ENCODE measurements around the gene SEPTIN5. TPM values are rescaled to one million over a fixed set of nuclear protein-coding genes. Genes with fewer than 3 reads are reported as not detected.

SEPTIN5 gene
- total and polyA plus RNA-seq, 2 donors, result 10.1 to 22.2 TPM

- no peaks in the 10 kb centered on the region for H3K36me3 ChIP-seq (ENCODE audit: control insufficient read depth in 2 of 2, insufficient read depth in 2 of 2, low read length in 1 of 2)
- DNase-seq (ENCODE audit: low read depth in 6 of 9, low spot score in 9 of 9), result no peak
- 95% methylated on average over 21 of the region's 21 CpGs for WGBS
- no peaks in the 10 kb centered on the region for H3K9me3 ChIP-seq (ENCODE audit: control insufficient read depth in 2 of 2, insufficient read depth in 1 of 2, low read length in 1 of 2)
- no peak overlapping the region for H3K27ac ChIP-seq (ENCODE audit: low read depth in 1 of 2, low read length in 1 of 2)
- no peaks in the 10 kb centered on the region for H3K4me1 ChIP-seq (ENCODE audit: control insufficient read depth in 2 of 2, insufficient read depth in 2 of 2, low read length in 2 of 2)
- peaks cover 0 to 36% of the 10 kb centered on the region in 2 donors for H3K27me3 ChIP-seq (ENCODE audit: control insufficient read depth in 2 of 2, insufficient read depth in 1 of 2, low read length in 1 of 2)
- H3K4me3 ChIP-seq (ENCODE audit: low read length in 2 of 2), result no peak overlapping the region
Measured at GRCh38 chr22:19742160-19743066, 28.1 kb downstream of the SEPTIN5 start.

GRCh38 chr22:19743081-19743480, 28.8 kb downstream of the SEPTIN5 start:
- Histone ChIP-seq H3K36me3 (ENCODE audit: control insufficient read depth in 2 of 2, insufficient read depth in 2 of 2, low read length in 1 of 2) (no peaks in the 10 kb centered on the region), H3K27ac (ENCODE audit: low read depth in 1 of 2, low read length in 1 of 2) (no peak overlapping the region), H3K27me3 (ENCODE audit: control insufficient read depth in 2 of 2, insufficient read depth in 1 of 2, low read length in 1 of 2) (peaks cover 0 to 39% of the 10 kb centered on the region in 2 donors), H3K4me1 (ENCODE audit: control insufficient read depth in 2 of 2, insufficient read depth in 2 of 2, low read length in 2 of 2) (no peaks in the 10 kb centered on the region), H3K4me3 (ENCODE audit: low read length in 2 of 2) (no peak overlapping the region), H3K9me3 (ENCODE audit: control insufficient read depth in 2 of 2, insufficient read depth in 1 of 2, low read length in 1 of 2) (no peaks in the 10 kb centered on the region)
- DNase-seq (ENCODE audit: low read depth in 6 of 9, low spot score in 9 of 9), result no peak
- WGBS, result 99% methylated on average over 6 of the region's 6 CpGs

- Histone ChIP-seq H3K4me1 (ENCODE audit: control insufficient read depth in 2 of 2, insufficient read depth in 2 of 2, low read length in 2 of 2) (no peaks in the 10 kb centered on the region), H3K27ac (ENCODE audit: low read depth in 1 of 2, low read length in 1 of 2) (no peak overlapping the region), H3K27me3 (ENCODE audit: control insufficient read depth in 2 of 2, insufficient read depth in 1 of 2, low read length in 1 of 2) (peaks cover 0 to 41% of the 10 kb centered on the region in 2 donors), H3K4me3 (ENCODE audit: low read length in 2 of 2) (no peak overlapping the region), H3K36me3 (ENCODE audit: control insufficient read depth in 2 of 2, insufficient read depth in 2 of 2, low read length in 1 of 2) (no peaks in the 10 kb centered on the region), H3K9me3 (ENCODE audit: control insufficient read depth in 2 of 2, insufficient read depth in 1 of 2, low read length in 1 of 2) (no peaks in the 10 kb centered on the region)
- DNase-seq (ENCODE audit: low read depth in 6 of 9, low spot score in 9 of 9), result no peak
- WGBS, result 96% methylated on average over 4 of the region's 4 CpGs
Measured at GRCh38 chr22:19743651-19744050, 29.3 kb downstream of the SEPTIN5 start.

GRCh38 chr22:19744350-19745006, 30.2 kb downstream of the SEPTIN5 start:
- WGBS, result 96% methylated on average over 13 of the region's 13 CpGs
- Histone ChIP-seq H3K9me3 (ENCODE audit: control insufficient read depth in 2 of 2, insufficient read depth in 1 of 2, low read length in 1 of 2) (peaks cover 0 to 2% of the 10 kb centered on the region in 2 donors), H3K27me3 (ENCODE audit: control insufficient read depth in 2 of 2, insufficient read depth in 1 of 2, low read length in 1 of 2) (peaks cover 1 to 41% of the 10 kb centered on the region in 2 donors), H3K4me1 (ENCODE audit: control insufficient read depth in 2 of 2, insufficient read depth in 2 of 2, low read length in 2 of 2) (no peaks in the 10 kb centered on the region), H3K27ac (ENCODE audit: low read depth in 1 of 2, low read length in 1 of 2) (no peak overlapping the region), H3K36me3 (ENCODE audit: control insufficient read depth in 2 of 2, insufficient read depth in 2 of 2, low read length in 1 of 2) (no peaks in the 10 kb centered on the region), H3K4me3 (ENCODE audit: low read length in 2 of 2) (no peak overlapping the region)
- DNase-seq (ENCODE audit: low read depth in 6 of 9, low spot score in 9 of 9), result no peak

- 93% methylated on average over 24 of the region's 24 CpGs for WGBS
- H3K27ac ChIP-seq (ENCODE audit: low read depth in 1 of 2, low read length in 1 of 2), result no peak overlapping the region
- no peaks in the 10 kb centered on the region for H3K4me1 ChIP-seq (ENCODE audit: control insufficient read depth in 2 of 2, insufficient read depth in 2 of 2, low read length in 2 of 2)
- H3K9me3 ChIP-seq (ENCODE audit: control insufficient read depth in 2 of 2, insufficient read depth in 1 of 2, low read length in 1 of 2), result peaks cover 0 to 2% of the 10 kb centered on the region in 2 donors
- no peaks in the 10 kb centered on the region for H3K36me3 ChIP-seq (ENCODE audit: control insufficient read depth in 2 of 2, insufficient read depth in 2 of 2, low read length in 1 of 2)
- no peak overlapping the region for H3K4me3 ChIP-seq (ENCODE audit: low read length in 2 of 2)
- peaks cover 2 to 49% of the 10 kb centered on the region in 2 donors for H3K27me3 ChIP-seq (ENCODE audit: control insufficient read depth in 2 of 2, insufficient read depth in 1 of 2, low read length in 1 of 2)
- DNase-seq (ENCODE audit: low read depth in 6 of 9, low spot score in 9 of 9), result no peak
Measured at GRCh38 chr22:19745155-19746101, 31.1 kb downstream of the SEPTIN5 start.

GRCh38 chr22:19746726-19747125, 32.4 kb downstream of the SEPTIN5 start:
- Histone ChIP-seq H3K4me3 (ENCODE audit: low read length in 2 of 2) (no peak overlapping the region), H3K27me3 (ENCODE audit: control insufficient read depth in 2 of 2, insufficient read depth in 1 of 2, low read length in 1 of 2) (peaks cover 4 to 55% of the 10 kb centered on the region in 2 donors), H3K27ac (ENCODE audit: low read depth in 1 of 2, low read length in 1 of 2) (no peak overlapping the region), H3K9me3 (ENCODE audit: control insufficient read depth in 2 of 2, insufficient read depth in 1 of 2, low read length in 1 of 2) (peaks cover 0 to 2% of the 10 kb centered on the region in 2 donors), H3K36me3 (ENCODE audit: control insufficient read depth in 2 of 2, insufficient read depth in 2 of 2, low read length in 1 of 2) (no peaks in the 10 kb centered on the region), H3K4me1 (ENCODE audit: control insufficient read depth in 2 of 2, insufficient read depth in 2 of 2, low read length in 2 of 2) (no peaks in the 10 kb centered on the region)
- 96% methylated on average over 13 of the region's 13 CpGs for WGBS
- DNase-seq (ENCODE audit: low read depth in 6 of 9, low spot score in 9 of 9), result no peak

GRCh38 chr22:19747551-19747950, 33.2 kb downstream of the SEPTIN5 start:
- H3K36me3 ChIP-seq (ENCODE audit: control insufficient read depth in 2 of 2, insufficient read depth in 2 of 2, low read length in 1 of 2), result no peaks in the 10 kb centered on the region
- no peak overlapping the region for H3K27ac ChIP-seq (ENCODE audit: low read depth in 1 of 2, low read length in 1 of 2)
- no peaks in the 10 kb centered on the region for H3K4me1 ChIP-seq (ENCODE audit: control insufficient read depth in 2 of 2, insufficient read depth in 2 of 2, low read length in 2 of 2)
- DNase-seq (ENCODE audit: low read depth in 6 of 9, low spot score in 9 of 9), result no peak
- WGBS, result 90% methylated on average over 12 of the region's 12 CpGs
- H3K4me3 ChIP-seq (ENCODE audit: low read length in 2 of 2), result no peak overlapping the region
- H3K27me3 ChIP-seq (ENCODE audit: control insufficient read depth in 2 of 2, insufficient read depth in 1 of 2, low read length in 1 of 2), result peaks cover 8 to 62% of the 10 kb centered on the region in 2 donors
- H3K9me3 ChIP-seq (ENCODE audit: control insufficient read depth in 2 of 2, insufficient read depth in 1 of 2, low read length in 1 of 2), result peaks cover 0 to 2% of the 10 kb centered on the region in 2 donors

GRCh38 chr22:19748139-19748538, 33.8 kb downstream of the SEPTIN5 start:
- WGBS, result 91% methylated on average over 4 of the region's 4 CpGs

More at GRCh38 chr22:19748139-19748538, 33.8 kb downstream of the SEPTIN5 start:
- DNase-seq (ENCODE audit: low read depth in 6 of 9, low spot score in 9 of 9), result no peak
- Histone ChIP-seq H3K27me3 (ENCODE audit: control insufficient read depth in 2 of 2, insufficient read depth in 1 of 2, low read length in 1 of 2) (peaks cover 11 to 68% of the 10 kb centered on the region in 2 donors), H3K4me1 (ENCODE audit: control insufficient read depth in 2 of 2, insufficient read depth in 2 of 2, low read length in 2 of 2) (no peaks in the 10 kb centered on the region), H3K9me3 (ENCODE audit: control insufficient read depth in 2 of 2, insufficient read depth in 1 of 2, low read length in 1 of 2) (peaks cover 2% of the 10 kb centered on the region in 2 donors), H3K36me3 (ENCODE audit: control insufficient read depth in 2 of 2, insufficient read depth in 2 of 2, low read length in 1 of 2) (no peaks in the 10 kb centered on the region), H3K27ac (ENCODE audit: low read depth in 1 of 2, low read length in 1 of 2) (no peak overlapping the region), H3K4me3 (ENCODE audit: low read length in 2 of 2) (no peak overlapping the region)

Data from thymus (tissue), 11 donors.